Measurements from ENCODE around the gene SMG9.

SMG9 gene

DNA sequence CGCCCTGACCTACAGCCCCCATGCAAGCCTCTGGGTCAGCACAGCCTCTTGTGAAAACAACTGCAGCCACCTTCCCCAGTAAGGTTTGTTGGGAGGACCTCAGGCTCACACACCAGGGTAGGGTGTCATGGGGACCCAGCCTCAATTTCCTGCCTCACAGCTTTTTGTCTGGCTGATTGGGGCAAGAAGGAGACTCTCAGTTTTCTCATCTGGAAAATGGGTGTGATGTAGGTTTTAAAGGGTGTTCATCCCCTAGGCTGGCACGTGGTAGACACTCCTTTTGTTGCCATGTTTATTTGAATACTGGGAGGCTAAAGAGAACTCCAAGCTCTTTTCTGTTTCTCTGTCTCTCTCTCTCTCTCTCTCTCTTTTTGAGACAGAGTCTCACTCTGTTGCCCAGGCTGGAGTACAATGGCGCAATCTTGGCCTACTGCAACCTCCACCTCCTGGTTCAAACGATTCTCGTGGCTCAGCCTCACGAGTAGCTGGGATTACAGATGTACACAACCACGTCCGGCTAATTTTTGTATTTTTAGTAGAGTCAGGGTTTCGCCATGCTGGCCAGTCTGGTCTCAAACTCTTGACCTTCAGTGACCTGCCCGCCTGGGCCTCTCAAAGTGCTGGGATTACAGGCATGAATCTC lies 66.6 kb downstream of the SMG9 start:
- Histone ChIP-seq H3K4me2 (ENCODE audit: low read depth, low read length) (no peak overlapping the region), H3K9ac (ENCODE audit: low read length) (no peak overlapping the region), H3K27me3 (replicated peaks; ENCODE audit: insufficient read depth, low read length) (no peaks in the 10 kb centered on the region), H3K27ac (ENCODE audit: low read length) (no peak overlapping the region), H3K9me3 (replicated peaks; ENCODE audit: insufficient read depth, low read length) (no peaks in the 10 kb centered on the region), H3K79me2 (ENCODE audit: low read length) (no peaks in the 10 kb centered on the region), H3F3A (ENCODE audit: insufficient read depth, low read length) (no peaks in the 10 kb centered on the region), H4K20me1 (ENCODE audit: insufficient read depth, low read length) (no peaks in the 10 kb centered on the region), H2AFZ (ENCODE audit: low read length) (no peak overlapping the region), H3K4me3 (ENCODE audit: low read length) (no peak overlapping the region), H3K9me2 (replicated peaks; ENCODE audit: insufficient read depth, low read length) (no peaks in the 10 kb centered on the region), H3K4me1 (ENCODE audit: low read length) (no peaks in the 10 kb centered on the region), H3K36me3 (replicated peaks; ENCODE audit: insufficient read depth, low read length) (no peaks in the 10 kb centered on the region)
- TF ChIP-seq, protein P1, sequence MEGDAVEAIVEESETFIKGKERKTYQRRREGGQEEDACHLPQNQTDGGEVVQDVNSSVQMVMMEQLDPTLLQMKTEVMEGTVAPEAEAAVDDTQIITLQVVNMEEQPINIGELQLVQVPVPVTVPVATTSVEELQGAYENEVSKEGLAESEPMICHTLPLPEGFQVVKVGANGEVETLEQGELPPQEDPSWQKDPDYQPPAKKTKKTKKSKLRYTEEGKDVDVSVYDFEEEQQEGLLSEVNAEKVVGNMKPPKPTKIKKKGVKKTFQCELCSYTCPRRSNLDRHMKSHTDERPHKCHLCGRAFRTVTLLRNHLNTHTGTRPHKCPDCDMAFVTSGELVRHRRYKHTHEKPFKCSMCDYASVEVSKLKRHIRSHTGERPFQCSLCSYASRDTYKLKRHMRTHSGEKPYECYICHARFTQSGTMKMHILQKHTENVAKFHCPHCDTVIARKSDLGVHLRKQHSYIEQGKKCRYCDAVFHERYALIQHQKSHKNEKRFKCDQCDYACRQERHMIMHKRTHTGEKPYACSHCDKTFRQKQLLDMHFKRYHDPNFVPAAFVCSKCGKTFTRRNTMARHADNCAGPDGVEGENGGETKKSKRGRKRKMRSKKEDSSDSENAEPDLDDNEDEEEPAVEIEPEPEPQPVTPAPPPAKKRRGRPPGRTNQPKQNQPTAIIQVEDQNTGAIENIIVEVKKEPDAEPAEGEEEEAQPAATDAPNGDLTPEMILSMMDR (IDR thresholded peaks at IDR 0.05; ENCODE audit: low read length) = no peak
- TF ChIP-seq EZH2phosphoT487 (IDR thresholded peaks at IDR 0.05; ENCODE audit: low read length) = no peak
- TF ChIP-seq EZH2 (optimal IDR thresholded peaks at IDR 0.05; ENCODE audit: low read depth, low read length) = no peak
- no peak for DNase-seq

DNA sequence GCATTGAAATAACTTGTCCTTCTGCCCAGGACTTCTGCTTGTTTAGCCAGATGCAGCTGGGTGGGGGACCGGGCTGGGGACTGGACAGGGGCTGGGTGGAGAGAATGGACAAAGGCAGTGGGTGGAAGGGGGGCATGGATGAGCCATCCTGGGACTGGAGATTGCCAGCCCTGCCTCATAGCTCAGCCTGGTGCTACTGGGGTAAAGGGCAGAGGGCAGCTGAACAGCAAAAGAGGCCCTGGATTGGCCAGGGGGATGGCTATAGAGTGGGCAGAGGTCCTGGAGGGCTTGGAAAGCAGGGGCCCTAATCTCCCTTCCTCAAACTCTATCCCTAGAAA lies 67.1 kb downstream of the SMG9 start:
- no peaks in the 10 kb centered on the region for H3K9me2 ChIP-seq (replicated peaks; ENCODE audit: insufficient read depth, low read length)
- no peaks in the 10 kb centered on the region for H3K79me2 ChIP-seq (ENCODE audit: low read length)
- no peaks in the 10 kb centered on the region for H3K4me1 ChIP-seq (ENCODE audit: low read length)
- no peak overlapping the region for H3K4me3 ChIP-seq (ENCODE audit: low read length)
- TF ChIP-seq, protein P1 (IDR thresholded peaks at IDR 0.05; ENCODE audit: low read length) = no peak
- no peak for TF ChIP-seq EZH2phosphoT487 (IDR thresholded peaks at IDR 0.05; ENCODE audit: low read length)
- H4K20me1 ChIP-seq (ENCODE audit: insufficient read depth, low read length) = no peaks in the 10 kb centered on the region
- no peak for DNase-seq
- H3K9me3 ChIP-seq (replicated peaks; ENCODE audit: insufficient read depth, low read length) = no peaks in the 10 kb centered on the region
- no peak overlapping the region for H2AFZ ChIP-seq (ENCODE audit: low read length)
- no peaks in the 10 kb centered on the region for H3F3A ChIP-seq (ENCODE audit: insufficient read depth, low read length)
- H3K9ac ChIP-seq (ENCODE audit: low read length) = no peak overlapping the region
- H3K36me3 ChIP-seq (replicated peaks; ENCODE audit: insufficient read depth, low read length) = no peaks in the 10 kb centered on the region
- no peak overlapping the region for H3K27ac ChIP-seq (ENCODE audit: low read length)
- H3K27me3 ChIP-seq (replicated peaks; ENCODE audit: insufficient read depth, low read length) = no peaks in the 10 kb centered on the region
- H3K4me2 ChIP-seq (ENCODE audit: low read depth, low read length) = no peak overlapping the region

DNA sequence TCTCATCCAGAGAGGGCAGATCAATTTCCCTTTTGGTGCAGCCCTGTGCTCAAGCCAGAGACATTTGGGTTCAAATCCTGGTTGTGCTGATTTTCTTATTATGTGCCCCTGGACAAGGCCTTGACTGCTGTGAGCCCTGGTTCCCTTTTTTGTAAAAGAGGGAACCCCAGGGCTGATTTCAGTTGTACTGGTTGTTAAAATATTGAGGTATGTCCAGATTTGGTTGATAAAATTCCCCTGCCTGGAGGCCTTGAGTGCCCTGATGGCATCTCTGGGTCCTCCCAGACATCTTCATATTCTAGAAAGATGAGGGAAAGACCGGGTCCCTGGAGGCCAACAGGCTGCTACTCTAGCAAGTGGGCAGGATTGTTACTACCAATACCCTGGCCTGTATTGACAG lies 70.4 kb downstream of the SMG9 start:
- Histone ChIP-seq H4K20me1 (ENCODE audit: insufficient read depth, low read length) (no peaks in the 10 kb centered on the region), H3K9ac (ENCODE audit: low read length) (no peak overlapping the region), H3K36me3 (replicated peaks; ENCODE audit: insufficient read depth, low read length) (no peaks in the 10 kb centered on the region), H3K79me2 (ENCODE audit: low read length) (no peaks in the 10 kb centered on the region), H3K9me2 (replicated peaks; ENCODE audit: insufficient read depth, low read length) (no peaks in the 10 kb centered on the region), H3K4me2 (ENCODE audit: low read depth, low read length) (no peak overlapping the region), H3K4me1 (ENCODE audit: low read length) (no peaks in the 10 kb centered on the region), H2AFZ (ENCODE audit: low read length) (no peak overlapping the region), H3F3A (ENCODE audit: insufficient read depth, low read length) (no peaks in the 10 kb centered on the region), H3K9me3 (replicated peaks; ENCODE audit: insufficient read depth, low read length) (no peaks in the 10 kb centered on the region), H3K4me3 (ENCODE audit: low read length) (no peak overlapping the region), H3K27me3 (replicated peaks; ENCODE audit: insufficient read depth, low read length) (no peaks in the 10 kb centered on the region), H3K27ac (ENCODE audit: low read length) (no peak overlapping the region)
- TF ChIP-seq EZH2phosphoT487 (IDR thresholded peaks at IDR 0.05; ENCODE audit: low read length) (no peak), EZH2 (optimal IDR thresholded peaks at IDR 0.05; ENCODE audit: low read depth, low read length) (no peak)
- TF ChIP-seq, protein P1 (IDR thresholded peaks at IDR 0.05; ENCODE audit: low read length) = no peak
- DNase-seq = no peak

Measured in MM.1S (cell line).